Activated naive CD8-positive, alpha-beta T cell treated with anti-CD3 and anti-CD28 coated beads, Interleukin-2, amount 50 U/mL, for 24 hours (primary cell): ENCODE results near the gene TIGD6.
"Not testable (repeated sequence)": the region's sequence is repeated elsewhere in the genome, so short reads cannot be mapped to it uniquely, and the experiment has no call there.

Source experiments
- ATAC-seq: fragments of 150-1000 bp; cut with Tn5 transposase; one replicate; pipeline ENCODE4 v1.10.0; 2021
- DNase-seq: peaks from one replicate; pipeline ENCODE4 v3.0.0; 2021
- H3K27ac Mint-ChIP-seq: one replicate; pipeline ENCODE4 v1.8.0; 2021; ENCODE audit warnings: mild to moderate bottlenecking, mixed read lengths
- H3K27me3 Mint-ChIP-seq: one replicate; pipeline ENCODE4 v1.8.0; 2021; ENCODE audit warnings: mixed read lengths
- H3K36me3 Mint-ChIP-seq: one replicate; pipeline ENCODE4 v1.8.0; 2021; ENCODE audit warnings: low read depth, mixed read lengths
- H3K4me1 Mint-ChIP-seq: one replicate; pipeline ENCODE4 v1.8.0; 2021; ENCODE audit warnings: mixed read lengths
- H3K4me3 Mint-ChIP-seq: one replicate; pipeline ENCODE4 v1.8.0; 2021; ENCODE audit warnings: mild to moderate bottlenecking, moderate library complexity, mixed read lengths
- H3K9me3 Mint-ChIP-seq: one replicate; pipeline ENCODE4 v1.8.0; 2021; ENCODE audit warnings: mixed read lengths

TIGD6 gene

GRCh38 chr5:149951138-149951749 lies 49.2 kb downstream of the TIGD6 start:
- H3K4me1 Mint-ChIP-seq: no peaks in the 10 kb centered on the region
- ATAC-seq: no peak
- H3K27me3 Mint-ChIP-seq: peaks cover 3% of the 10 kb centered on the region
- no peak overlapping the region for H3K4me3 Mint-ChIP-seq
- H3K9me3 Mint-ChIP-seq: no peaks in the 10 kb centered on the region
- H3K36me3 Mint-ChIP-seq: no peaks in the 10 kb centered on the region
- no peak overlapping the region for H3K27ac Mint-ChIP-seq
- DNase-seq: no peak

- no peak overlapping the region for H3K4me3 Mint-ChIP-seq
- ATAC-seq (no peak), DNase-seq (no peak)
- no peak overlapping the region for H3K27ac Mint-ChIP-seq
- no peaks in the 10 kb centered on the region for H3K4me1 Mint-ChIP-seq
- H3K9me3 Mint-ChIP-seq: no peaks in the 10 kb centered on the region
- no peaks in the 10 kb centered on the region for H3K36me3 Mint-ChIP-seq
- peaks cover 4% of the 10 kb centered on the region for H3K27me3 Mint-ChIP-seq
Observed at GRCh38 chr5:149948993-149949392, 51.5 kb downstream of the TIGD6 start.

GRCh38 chr5:149946118-149946517 lies 54.3 kb downstream of the TIGD6 start:
- Mint-ChIP-seq H3K4me1 (no peaks in the 10 kb centered on the region), H3K27me3 (peaks cover 4% of the 10 kb centered on the region), H3K4me3 (no peak overlapping the region), H3K36me3 (no peaks in the 10 kb centered on the region), H3K9me3 (no peaks in the 10 kb centered on the region), H3K27ac (no peak overlapping the region)
- DNase-seq (no peak), ATAC-seq (no peak)

- Mint-ChIP-seq H3K4me3 (no peak within 1 kb of the TSS), H3K36me3 (no peaks in the 10 kb centered on the region), H3K4me1 (no peaks in the 10 kb centered on the region), H3K9me3 (no peaks in the 10 kb centered on the region), H3K27me3 (peaks cover 4% of the 10 kb centered on the region), H3K27ac (no peak within 1 kb of the TSS)
- DNase-seq (no peak), ATAC-seq (no peak)
Observed at GRCh38 chr5:149944666-149945065, 55.8 kb downstream of the TIGD6 start, which contains the start of gene PDE6A. Gene PDE6A (minus strand): TSS chr5:149944793. CDS start chr5:149944673, 120 bp downstream.

- H3K4me3 Mint-ChIP-seq, H3K27ac Mint-ChIP-seq: not testable (repeated sequence)
Observed at GRCh38 chr5:149943177-149943949, 57.1 kb downstream of the TIGD6 start.

More at GRCh38 chr5:149943177-149943949, 57.1 kb downstream of the TIGD6 start:
- H3K4me1 Mint-ChIP-seq, DNase-seq, H3K27me3 Mint-ChIP-seq, H3K9me3 Mint-ChIP-seq, ATAC-seq, H3K36me3 Mint-ChIP-seq: not testable (repeated sequence)
